Hepatic stellate cell (primary cell): ENCODE results near the gene AUTS2.

Experiments used
- DNase-seq: peaks from one replicate; pipeline ENCODE4 v3.0.0; 2011; ENCODE audit warnings: low spot score

Gene AUTS2

DNA sequence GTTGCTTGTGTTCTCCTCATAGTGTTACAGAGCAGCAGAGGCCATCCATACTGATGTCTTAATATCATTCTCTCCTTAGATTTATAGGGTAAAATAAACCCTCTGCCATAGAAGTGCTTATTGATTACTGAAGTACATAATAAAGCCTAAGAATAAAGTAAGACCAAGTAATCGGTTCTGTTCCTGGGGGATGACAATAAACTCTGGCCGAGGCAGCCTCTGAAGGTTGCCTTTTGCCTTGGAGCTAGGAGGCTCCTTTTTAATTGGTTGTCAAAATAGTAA, 822.0 kb downstream of the AUTS2 start:
- no peak for DNase-seq

DNA sequence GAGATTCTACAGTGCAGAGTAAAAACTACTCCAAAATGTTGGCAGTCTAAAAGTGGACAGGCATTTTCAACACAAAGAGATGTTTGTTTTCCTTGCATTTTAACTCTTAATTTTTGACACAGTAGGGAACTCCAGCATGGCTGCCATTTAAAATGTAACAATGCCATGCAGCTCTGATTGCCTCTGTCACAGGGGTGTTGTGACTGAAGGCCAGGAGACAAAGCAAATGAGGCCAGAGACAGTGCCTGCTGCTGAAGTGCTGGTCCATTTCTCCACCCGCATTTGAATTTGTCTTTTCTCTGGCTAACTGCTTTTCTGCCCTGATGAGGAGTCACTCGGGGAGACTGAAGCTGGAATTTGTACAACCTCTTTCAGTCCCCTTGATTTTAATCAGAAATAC, 823.0 kb downstream of the AUTS2 start:
- no peak for DNase-seq

DNA sequence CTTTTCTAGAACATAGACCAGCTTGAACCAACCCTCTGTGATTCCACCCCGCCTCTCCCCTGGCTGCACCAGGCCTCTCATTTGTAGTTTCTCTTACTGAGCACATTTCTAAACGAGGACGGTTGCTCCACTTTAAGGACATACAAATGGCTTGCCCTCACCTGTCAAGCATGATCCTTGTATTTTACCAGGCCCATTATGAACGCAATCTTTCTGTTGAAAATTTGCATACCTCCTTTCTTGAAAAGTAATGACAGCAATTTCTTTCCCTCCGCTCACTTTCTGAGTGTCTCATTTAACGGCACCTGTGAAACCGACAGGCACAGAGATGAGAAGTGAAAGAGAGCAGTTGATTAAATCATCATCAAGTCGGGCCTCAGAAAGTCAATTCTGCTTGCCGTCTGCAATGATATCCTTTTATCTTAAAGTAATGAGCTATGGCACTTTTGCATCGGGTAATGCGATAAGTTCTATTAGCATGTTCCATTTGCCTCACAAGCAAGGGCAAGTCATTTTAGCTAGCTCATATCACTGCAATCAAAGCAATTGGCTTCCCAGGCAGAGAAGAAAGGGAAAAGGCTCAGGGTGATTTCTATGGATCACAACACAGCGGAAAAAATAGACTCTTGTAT, 828.1 kb downstream of the AUTS2 start:
- no peak for DNase-seq

DNA sequence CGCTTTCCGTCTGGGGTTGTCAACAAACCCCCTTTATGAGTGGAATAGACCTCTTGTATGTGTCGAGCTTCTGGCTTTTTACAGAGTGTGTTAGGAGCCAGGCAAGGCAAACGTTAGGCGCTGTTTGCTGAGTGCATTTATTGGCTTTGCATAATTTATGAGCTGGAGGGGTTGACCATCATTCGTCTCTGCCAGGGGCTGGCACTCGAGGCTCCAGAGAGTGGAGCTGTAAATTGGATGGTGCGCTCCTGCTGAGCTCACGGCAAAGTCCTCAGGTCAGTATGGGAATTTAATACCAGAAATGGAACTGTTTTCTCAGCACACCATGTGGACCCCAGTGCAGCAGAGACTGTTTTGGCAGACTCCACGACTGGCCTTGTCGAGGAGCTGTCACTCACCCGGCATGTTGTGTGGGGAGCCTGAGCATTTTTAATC, 834.3 kb downstream of the AUTS2 start:
- DNase-seq, result no peak

DNA sequence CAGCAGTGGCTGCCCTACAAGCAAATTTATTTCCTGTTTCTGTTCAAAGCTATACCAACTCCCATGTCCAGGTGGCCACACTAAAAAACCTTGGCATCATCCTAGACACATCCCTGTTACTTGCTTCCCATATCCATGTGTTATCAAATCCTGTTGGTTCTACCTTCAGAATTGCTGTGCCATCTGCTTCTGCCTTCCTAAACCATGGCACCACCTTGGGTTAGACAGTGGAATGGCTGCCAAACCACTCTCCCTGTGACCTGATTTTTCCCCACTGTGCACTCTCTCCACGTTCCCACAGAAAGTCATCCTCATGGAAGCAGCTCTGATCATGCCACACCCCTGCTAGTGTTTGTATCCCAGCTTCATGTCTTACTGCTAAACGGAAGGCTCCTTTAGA, 836.1 kb downstream of the AUTS2 start:
- no peak for DNase-seq

DNA sequence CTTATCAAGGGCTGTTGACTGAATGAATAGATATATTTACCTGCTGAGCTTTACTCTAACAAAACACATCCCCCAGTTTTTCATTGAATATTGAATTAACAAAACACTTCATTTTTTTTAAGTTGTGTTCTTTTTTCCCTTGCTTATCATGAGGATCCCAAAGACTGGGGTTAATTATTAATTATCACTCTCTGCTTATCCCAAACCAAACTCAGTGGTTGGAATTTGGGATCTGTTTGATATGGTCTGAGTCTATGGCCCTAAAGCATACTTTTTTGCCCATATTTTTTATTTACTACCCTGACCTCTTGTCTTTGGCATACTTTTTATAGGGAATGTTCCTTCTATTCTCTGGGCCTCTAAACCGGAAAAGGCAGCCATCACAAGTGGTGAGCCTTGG, 836.5 kb downstream of the AUTS2 start:
- DNase-seq, result no peak

DNA sequence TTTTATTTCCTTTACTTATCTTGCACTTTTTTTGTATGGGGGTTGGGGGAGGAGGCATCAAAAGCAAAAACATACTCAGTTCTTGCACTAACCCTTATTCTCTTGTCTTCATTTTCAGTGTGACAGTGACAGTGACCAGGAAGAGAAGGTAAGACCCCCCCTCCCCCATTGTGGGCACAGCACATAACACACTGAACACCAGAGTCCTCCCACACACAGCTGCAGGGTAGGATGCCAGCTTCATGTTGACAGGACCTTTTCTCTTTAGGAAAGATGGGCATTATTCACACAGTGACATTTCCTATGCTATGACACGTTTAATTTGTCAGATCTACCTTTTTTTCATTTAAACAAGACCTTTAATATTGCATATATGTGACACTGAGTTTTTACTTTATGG, 837.4 kb downstream of the AUTS2 start:
- no peak for DNase-seq

DNA sequence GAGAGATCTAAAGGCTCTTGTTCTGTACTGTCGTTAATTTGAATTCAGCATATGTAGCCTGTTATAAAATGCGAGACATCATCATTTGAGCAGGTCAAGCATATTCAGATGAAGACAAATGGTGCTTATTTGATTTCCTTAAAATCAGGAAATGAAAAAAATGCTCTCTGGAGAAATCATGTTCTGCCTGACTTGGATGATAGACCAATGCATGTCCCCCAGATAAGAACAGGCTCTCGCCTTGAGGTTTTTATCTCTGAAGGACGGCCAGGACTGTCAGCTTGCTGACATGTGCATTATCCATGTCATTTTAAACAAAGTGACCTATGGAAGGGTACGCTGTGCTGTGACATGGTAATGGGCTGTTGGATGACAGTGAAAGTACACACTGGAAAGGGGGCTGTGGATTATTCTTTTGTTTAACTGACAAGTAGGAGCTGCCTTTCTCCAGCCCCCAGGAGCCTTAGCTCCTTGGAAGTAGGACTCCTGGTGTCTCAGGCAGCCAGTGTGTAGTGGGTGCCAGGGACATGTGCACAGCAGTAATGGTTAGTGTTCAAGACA, 838.6 kb downstream of the AUTS2 start:
- no peak for DNase-seq

DNA sequence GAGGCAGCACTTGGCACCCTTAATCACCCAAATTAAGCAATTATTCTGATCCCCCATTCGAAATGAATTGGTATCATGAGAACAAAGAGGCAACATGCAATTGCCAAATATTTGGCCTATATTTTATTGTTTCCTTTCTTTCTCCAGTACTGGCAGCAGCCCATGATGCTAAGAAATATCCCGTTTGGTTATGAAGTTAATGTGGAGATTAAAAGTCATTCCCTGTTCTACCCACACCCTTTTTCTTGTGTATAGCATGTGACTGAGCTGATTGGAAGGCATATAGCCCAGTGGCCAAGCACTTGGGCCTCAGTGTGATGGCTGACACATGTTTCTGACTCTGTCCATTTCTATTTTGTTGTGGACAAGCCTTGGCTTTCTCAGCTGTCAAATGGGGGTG, 841.4 kb downstream of the AUTS2 start:
- DNase-seq, result no peak

DNA sequence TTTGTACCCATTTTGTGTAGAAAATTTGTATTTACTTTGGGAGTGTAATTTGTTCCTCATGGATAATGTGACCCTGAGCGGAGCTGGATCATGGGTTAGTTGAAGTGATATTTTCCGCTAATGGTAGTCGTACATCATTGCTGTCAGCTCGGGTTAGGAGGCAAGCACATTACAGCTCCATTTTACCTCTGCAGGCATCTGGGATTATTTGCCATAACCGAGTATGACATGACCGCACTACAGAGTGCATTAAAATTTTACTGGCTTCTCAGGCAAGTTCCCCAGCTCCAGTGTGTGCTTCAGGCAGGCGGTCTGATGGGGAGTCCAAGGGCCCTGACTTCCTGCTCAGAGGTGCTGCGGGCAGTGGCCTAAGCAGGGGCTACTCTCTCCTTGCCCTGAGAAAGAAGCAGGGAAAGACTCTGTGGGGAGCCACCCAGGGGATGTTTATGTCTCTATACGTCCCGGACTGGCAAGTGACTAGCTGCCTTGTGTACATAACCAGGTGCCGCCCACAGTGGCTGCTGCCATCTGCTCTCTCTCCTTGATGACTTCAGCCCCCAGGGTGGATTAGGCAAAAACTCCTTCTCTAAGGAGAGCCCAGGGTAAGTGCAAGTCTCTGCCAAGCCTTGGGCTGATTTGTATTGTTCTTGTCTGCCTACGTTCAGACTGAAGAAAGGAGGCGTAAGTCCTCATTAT, 848.3 kb downstream of the AUTS2 start:
- no peak for DNase-seq

DNA sequence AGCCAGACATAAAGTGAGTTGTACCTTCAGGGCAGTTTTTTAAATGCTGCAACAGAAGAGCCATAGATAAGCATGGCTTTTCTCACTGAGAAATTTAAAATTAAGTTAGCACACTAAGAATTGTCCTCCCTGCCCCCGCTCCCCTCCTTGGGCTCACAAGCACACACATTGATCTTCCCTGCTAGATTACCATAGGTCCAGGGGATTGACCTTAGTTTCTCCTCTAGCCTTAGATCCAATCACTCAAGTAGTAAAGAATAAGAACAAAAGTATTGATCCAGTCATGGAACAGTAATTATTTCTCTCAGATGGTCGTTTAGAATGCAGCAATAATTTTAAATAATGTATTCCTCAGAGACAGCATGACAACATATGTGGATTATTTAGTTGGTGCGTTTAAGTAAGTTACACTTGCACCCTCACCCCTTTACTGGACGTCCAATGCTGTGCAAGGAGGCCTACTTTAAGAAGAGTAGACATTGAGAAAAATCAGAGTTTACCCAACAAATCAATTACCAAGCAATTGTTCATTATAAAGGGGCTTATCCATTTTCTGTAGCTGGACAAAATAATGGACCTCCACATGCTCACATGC, 850.1 kb downstream of the AUTS2 start:
- DNase-seq, result no peak

DNA sequence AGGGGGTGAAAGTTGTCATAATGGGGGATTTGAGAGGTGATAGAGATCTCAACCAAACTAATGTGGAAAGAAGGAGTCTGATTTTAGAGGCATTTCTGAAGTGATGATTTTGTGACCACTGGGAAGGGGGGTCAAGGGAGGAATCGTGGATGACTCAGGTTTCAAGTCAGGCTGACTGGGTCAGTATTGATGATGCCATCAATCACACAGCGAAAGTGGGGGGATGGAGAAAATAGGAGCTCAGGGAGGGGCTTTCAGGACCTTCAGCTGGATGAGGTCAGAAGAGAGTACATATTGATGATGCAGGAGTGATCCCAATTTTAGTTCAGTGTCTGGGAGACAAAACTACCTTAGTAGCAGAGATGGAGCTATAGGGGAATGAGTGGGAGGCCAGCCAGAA, 852.5 kb downstream of the AUTS2 start:
- DNase-seq, result no peak

DNA sequence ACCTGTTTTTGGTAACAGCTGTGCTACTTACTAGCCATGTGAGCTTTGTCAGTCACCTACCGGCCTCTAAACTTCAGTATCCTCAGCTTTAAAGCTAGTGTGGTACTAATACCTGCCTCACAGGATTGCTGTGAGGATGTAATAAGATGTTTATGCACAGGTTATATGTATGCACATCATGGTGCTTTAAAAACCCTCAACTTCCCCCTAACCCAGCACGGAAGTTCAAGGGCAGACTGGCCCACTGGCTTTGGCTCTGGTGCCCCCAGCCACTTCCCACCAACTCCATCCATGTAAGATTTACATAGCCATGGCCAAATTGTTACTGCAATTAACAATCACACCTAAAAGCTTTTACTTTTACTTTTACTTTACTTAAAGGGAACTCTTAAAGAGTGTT, 857.6 kb downstream of the AUTS2 start:
- no peak for DNase-seq

DNA sequence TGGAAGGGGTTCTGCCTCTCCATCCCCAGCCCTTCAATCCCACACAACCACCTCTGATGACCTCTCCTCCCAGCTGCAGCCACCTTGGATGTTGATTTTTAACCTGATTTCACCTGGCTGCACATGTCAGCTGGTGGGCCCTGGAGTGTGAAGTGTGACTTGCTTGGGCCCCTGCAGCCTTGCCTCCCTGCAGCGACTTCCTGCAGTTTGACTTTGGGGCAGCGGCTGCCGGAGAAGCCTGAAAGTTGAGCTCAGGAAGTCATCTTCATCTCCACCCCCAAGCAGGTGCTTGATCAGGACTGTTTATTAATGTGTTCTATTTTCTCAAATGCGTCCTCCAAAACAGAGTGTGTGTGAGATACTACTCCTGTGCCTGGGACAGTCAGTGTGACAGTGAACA, 858.4 kb downstream of the AUTS2 start:
- DNase-seq, result no peak

DNA sequence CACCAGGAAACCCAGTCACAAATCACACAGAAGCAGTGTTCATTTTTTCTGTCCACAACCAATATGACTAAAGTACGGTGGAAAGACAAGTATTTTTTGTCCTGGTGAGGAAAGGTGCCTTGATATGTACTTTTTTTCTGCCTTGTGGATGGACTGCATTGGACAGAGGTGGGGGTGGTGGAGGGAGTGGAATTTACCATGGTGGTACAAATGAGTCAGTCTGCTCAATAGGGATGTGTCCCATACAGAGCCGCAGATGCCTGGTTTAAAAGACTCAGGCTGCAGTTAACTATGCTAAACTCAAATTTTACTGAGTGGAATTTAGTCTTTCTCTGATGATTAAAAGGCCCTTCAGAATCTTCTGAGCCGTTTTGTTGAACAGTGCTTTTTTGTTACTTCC, 859.2 kb downstream of the AUTS2 start:
- DNase-seq, result no peak

DNA sequence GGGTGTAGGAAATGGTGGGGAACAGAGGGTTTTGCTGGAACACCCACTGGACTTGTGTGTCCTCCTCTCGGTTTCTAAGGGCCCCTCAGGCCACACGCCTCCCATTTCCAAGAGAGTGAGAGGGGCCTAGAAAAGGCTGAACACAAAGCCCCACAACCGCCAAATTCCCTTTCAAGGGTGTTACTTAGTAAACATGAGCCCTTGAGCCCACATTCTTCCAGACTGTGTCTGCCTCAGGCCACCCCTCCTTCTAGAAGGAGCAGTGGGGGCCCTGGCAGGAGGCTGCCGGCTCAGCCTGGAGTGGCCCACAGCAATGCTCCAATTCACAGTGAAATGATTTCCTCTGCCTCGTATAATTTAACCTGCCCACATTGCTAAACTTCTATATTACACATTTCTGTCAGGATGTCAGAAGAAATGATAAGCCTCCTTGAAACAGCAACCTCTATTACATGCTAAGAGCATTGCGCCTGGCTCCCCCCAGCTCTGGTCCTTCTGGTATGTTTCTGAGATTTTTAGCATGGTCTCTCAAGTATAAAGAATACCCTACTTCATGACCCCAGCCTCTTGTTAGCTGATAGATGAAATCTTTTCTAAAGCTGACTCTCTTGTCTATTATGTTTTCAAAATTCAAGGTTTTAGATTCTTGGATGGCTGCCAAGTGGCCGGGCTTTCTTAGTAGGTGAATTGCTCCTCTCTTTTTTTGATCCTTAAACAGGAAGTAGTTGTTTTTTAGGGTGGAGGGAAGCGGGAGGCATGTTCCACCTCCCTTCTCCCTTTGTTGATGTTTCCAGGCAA, 859.8 kb downstream of the AUTS2 start:
- DNase-seq, result no peak

DNA sequence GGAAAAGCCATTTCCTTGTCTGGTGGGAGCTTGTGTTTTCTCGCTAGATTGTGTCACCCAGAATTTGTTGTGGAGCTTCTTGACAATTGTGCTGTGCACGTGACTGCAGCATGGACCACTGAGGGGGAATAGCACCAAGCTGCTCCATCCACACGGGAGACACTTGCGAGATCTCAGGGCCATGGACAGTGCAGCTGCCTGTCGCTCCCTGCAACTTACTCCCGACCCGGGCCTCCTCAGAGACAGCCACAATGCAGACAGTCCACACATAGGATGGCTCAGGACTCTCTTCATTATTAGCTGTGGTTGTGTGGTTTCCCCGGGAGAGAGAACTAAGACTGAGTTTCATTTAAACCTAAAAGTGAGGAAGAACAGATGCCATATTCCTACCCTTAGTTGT, 860.5 kb downstream of the AUTS2 start:
- no peak for DNase-seq

DNA sequence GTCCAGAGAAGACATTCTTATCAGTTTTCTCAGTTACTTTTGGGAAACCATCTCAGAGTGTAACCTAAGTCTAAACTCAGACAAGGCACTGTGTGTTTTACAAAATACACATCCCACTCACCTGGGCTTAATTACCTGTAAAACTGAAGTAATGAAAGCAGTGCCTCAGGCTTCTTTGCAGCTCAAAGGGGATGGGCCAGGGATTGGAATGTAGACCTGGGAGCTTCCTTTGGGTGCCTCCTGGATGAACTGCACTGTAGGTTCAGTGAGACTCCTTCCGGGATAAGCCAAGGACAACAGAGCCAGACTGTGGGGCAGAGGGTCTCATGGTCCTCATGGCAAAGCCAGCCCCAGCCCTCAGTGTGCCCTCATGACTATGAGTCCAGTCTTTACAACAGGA, 861.3 kb downstream of the AUTS2 start:
- DNase-seq, result no peak

DNA sequence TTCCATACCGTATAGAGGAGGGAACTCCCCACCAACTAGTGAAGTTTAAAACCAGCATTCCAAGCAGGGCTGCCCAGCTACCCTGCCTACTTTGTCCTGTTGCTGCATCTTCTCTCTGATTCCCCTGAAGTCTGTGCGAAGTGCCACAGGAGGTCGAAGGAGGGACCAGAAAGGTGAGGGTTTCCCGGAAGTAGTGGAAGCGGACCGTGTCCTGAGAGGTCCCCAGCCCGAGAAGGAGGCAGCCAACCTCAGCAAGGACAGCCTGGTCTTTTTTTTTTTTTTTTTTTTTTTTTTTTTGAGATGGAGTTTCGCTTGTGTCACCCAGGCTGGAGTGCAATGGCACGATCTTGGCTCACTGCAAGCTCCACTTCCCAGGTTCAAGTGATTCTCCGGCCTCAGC, 861.8 kb downstream of the AUTS2 start:
- no peak for DNase-seq

DNA sequence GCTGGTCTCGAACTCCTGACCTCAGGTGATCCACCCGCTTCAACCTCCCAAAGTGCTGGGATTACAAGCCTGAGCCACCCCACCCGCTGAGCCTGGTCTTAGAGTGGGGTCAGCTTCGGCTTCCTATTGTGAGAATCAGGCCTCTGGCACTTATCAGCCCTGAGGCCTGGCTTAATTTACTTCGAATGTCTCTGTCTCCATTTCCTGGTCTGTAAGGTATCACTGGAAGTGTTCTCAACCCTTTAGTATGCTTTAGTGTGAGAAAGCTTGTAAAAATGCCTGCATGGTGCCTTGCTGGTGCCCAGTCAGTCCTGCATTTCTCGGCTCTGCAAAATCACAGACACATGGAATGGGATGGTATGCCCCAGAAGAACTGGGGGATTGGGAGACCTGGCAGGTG, 862.3 kb downstream of the AUTS2 start:
- DNase-seq, result no peak

DNA sequence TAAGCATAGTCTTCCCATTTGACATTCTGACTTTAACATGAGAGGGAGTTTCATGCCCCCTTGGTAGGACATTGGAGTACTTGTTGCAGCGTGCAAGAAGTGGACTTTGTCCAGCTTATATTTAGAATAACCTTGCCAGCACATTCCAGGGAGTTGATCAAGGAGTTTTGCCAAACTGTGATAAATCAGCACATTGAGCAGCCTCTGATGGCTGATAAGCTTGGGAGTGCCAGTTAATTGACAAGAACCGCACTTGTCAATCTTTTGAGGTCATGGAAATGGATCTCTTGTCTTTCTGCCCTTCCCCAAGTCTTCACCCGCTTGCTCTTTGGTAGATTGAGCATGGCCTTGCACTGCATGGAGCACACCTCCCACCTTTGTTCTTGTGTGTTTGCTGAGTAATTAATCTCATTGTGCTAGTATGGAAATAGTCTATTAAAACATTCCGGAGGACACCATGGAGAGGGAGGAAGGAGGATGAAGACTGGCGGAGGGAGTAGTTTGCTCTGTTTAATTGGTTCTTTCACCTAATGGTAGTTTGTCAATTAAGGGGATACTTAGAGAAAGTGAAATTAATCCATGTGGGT, 865.2 kb downstream of the AUTS2 start:
- DNase-seq, result no peak

DNA sequence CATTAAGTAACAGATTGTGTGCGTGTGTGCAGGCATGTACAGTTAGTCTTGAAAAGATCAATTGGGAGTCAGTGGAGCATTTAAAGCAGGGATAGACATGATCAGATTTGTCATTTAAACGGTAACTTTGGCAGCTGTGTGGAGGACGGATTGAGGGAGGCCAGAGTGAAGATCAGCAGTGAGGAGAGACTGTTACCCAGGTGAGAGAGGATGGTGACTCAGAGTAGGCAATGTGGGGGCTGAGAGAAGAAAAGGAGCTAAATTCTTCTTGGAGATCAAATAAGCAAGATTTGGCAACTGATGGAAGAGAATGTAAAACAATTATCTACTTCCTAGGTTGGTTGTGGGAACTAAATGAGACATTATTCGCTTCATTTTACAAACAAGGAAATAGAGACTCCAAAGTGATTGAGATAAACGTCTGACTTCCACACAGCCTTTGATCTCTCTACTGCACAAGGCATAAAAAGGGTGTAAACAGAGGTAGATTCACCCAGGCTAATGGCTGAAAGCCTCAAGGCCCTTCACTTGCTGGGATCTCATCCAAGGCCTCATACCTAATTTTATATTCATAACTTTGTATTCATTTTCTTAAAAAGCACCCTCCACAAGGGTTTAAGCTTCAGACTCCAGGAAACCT, 868.6 kb downstream of the AUTS2 start:
- no peak for DNase-seq
